Prostate gland (tissue), 2 donors: ENCODE measurements around the gene ZNF143.

Source experiments
- POLR2A ChIP-seq: fragments of 450-650 bp; IDR thresholded peaks from one replicate; pipeline ENCODE4 v1.6.1; 2016; ENCODE audit warnings: antibody characterized with exemption, mild to moderate bottlenecking
- POLR2AphosphoS5 ChIP-seq: sonication (generic); formaldehyde crosslinking; IDR thresholded peaks from one replicate; pipeline ENCODE4 v1.6.1; 2017; ENCODE audit warnings: antibody characterized with exemption
- TF ChIP-seq, protein P1 (sequence below), 4 experiments: fragments of 200-600 bp in 2 of 4; fragments of 450-650 bp in 2 of 4; sonication (generic) in 2 of 4; IDR thresholded peaks; 1 replicate in 3 of 4; 2 replicates in 1 of 4; pipeline ENCODE4 v1.5.1; 2016 to 2019; ENCODE audit warnings: antibody characterized with exemption in 4 of 4, mild to moderate bottlenecking in 2 of 4, moderate library complexity in 2 of 4

DNA sequence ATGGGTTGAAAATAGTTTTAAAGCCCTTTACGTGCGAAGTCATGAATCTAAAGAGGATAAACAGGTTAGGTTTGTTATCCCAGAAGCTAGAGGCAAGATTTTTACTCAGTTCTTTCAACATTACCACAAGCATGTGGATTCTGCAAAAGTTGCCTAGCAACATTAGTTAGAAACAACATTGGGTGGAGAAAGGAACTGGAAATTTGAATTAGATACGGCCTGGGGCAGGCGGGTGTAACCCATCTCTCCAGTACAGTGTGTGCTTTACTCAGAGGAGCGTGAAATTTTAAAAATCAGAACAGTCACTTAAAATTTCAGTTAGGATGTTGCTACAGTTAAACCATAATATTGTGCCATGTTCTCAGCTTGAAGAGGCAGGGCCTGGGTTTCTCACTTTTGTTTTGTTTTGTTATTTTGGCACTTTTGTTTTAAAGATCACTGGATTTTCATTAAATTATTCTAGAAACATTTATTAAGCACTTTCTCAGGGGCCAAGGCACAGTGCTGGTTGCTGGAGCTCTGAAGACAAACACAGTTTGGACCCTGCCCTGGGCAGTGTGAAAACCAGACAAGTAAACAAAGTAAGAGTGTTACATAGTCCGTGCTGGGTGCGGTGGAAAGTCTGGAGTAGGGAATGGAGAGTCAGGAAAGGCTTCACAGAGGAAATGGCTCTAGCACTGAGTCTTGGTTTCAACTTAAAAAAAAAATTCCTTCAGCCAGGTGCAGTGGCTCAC lies 108.2 kb downstream of the ZNF143 start:
- TF ChIP-seq, protein P1, sequence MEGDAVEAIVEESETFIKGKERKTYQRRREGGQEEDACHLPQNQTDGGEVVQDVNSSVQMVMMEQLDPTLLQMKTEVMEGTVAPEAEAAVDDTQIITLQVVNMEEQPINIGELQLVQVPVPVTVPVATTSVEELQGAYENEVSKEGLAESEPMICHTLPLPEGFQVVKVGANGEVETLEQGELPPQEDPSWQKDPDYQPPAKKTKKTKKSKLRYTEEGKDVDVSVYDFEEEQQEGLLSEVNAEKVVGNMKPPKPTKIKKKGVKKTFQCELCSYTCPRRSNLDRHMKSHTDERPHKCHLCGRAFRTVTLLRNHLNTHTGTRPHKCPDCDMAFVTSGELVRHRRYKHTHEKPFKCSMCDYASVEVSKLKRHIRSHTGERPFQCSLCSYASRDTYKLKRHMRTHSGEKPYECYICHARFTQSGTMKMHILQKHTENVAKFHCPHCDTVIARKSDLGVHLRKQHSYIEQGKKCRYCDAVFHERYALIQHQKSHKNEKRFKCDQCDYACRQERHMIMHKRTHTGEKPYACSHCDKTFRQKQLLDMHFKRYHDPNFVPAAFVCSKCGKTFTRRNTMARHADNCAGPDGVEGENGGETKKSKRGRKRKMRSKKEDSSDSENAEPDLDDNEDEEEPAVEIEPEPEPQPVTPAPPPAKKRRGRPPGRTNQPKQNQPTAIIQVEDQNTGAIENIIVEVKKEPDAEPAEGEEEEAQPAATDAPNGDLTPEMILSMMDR (IDR thresholded peaks at IDR 0.05): peak in 1 of 4 experiments; percentile 15
- TF ChIP-seq POLR2A (peak; percentile 50), POLR2AphosphoS5 (peak; percentile 94)
